NB4 (cell line): Measurements from ENCODE around the gene VAV2.

Experiments
- POLR2A ChIP-seq: IDR thresholded peaks from 2 replicates; pipeline ENCODE4 v1.6.1; 2011; ENCODE audit warnings: mild to moderate bottlenecking; ENCODE audit not compliant: insufficient read length; ENCODE audit errors: extremely low read depth
- TF ChIP-seq, protein P1 (sequence below): IDR thresholded peaks from one replicate; pipeline ENCODE4 v1.5.1; 2012; ENCODE audit warnings: low read depth, low read length

GRCh38 chr9:133788819-133789717 is 203.1 kb downstream of the VAV2 start:
- TF ChIP-seq, protein P1, sequence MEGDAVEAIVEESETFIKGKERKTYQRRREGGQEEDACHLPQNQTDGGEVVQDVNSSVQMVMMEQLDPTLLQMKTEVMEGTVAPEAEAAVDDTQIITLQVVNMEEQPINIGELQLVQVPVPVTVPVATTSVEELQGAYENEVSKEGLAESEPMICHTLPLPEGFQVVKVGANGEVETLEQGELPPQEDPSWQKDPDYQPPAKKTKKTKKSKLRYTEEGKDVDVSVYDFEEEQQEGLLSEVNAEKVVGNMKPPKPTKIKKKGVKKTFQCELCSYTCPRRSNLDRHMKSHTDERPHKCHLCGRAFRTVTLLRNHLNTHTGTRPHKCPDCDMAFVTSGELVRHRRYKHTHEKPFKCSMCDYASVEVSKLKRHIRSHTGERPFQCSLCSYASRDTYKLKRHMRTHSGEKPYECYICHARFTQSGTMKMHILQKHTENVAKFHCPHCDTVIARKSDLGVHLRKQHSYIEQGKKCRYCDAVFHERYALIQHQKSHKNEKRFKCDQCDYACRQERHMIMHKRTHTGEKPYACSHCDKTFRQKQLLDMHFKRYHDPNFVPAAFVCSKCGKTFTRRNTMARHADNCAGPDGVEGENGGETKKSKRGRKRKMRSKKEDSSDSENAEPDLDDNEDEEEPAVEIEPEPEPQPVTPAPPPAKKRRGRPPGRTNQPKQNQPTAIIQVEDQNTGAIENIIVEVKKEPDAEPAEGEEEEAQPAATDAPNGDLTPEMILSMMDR, result no peak
- TF ChIP-seq POLR2A, result no peak
